H9 (cell line): ENCODE data around the gene ZPR1. TPM values are rescaled to one million over a fixed set of nuclear protein-coding genes. Genes with fewer than 3 reads are reported as not detected.

Experiments
- DNase-seq: peaks from one replicate; pipeline ENCODE4 v3.0.0-alpha.2; 2017
- H2AFZ ChIP-seq: one replicate; pipeline ENCODE4 v1.6.1; 2013; ENCODE audit warnings: mild to moderate bottlenecking, low read length, control low read depth, moderate library complexity
- H2AK5ac ChIP-seq: 2 replicates; pipeline ENCODE4 v1.6.1; 2013; ENCODE audit warnings: low read length, control low read depth, mixed read lengths; ENCODE audit not compliant: insufficient read length
- H2BK120ac ChIP-seq: one replicate; pipeline ENCODE4 v1.6.1; 2013; ENCODE audit warnings: low read depth, mild to moderate bottlenecking, low read length, control low read depth, inconsistent platforms; ENCODE audit not compliant: poor library complexity, severe bottlenecking
- H2BK12ac ChIP-seq: 2 replicates; pipeline ENCODE4 v1.6.1; 2013; ENCODE audit warnings: low read length, control low read depth, mixed read lengths, low read depth; ENCODE audit not compliant: insufficient read length
- H2BK15ac ChIP-seq: 2 replicates; pipeline ENCODE4 v1.6.1; 2013; ENCODE audit warnings: low read depth, low read length, control low read depth
- H2BK20ac ChIP-seq: one replicate; pipeline ENCODE4 v1.6.1; 2013; ENCODE audit warnings: low read depth, mild to moderate bottlenecking, low read length, control low read depth, inconsistent platforms; ENCODE audit not compliant: poor library complexity, severe bottlenecking
- H2BK5ac ChIP-seq: 2 replicates; pipeline ENCODE4 v1.6.1; 2013; ENCODE audit warnings: low read length, control low read depth, mixed read lengths; ENCODE audit not compliant: insufficient read length
- H3K14ac ChIP-seq: 2 replicates; pipeline ENCODE4 v1.6.1; 2013; ENCODE audit warnings: low read length, control low read depth; ENCODE audit not compliant: insufficient read depth
- H3K18ac ChIP-seq: 2 replicates; pipeline ENCODE4 v1.6.1; 2013; ENCODE audit warnings: low read depth, mild to moderate bottlenecking, mixed read lengths, low read length, control low read depth; ENCODE audit not compliant: insufficient read length
- H3K23ac ChIP-seq: 2 replicates; pipeline ENCODE4 v1.6.1; 2013; ENCODE audit warnings: low read length, control low read depth, mixed read lengths, low read depth; ENCODE audit not compliant: insufficient read length
- H3K23me2 ChIP-seq: 2 replicates; pipeline ENCODE4 v1.6.1; 2013; ENCODE audit warnings: low read depth, mild to moderate bottlenecking, mixed read lengths, low read length, control low read depth; ENCODE audit not compliant: insufficient read length, poor library complexity, severe bottlenecking
- H3K27ac ChIP-seq: 2 replicates; pipeline ENCODE4 v1.5.1; 2013; ENCODE audit warnings: low read length, control low read depth, mixed read lengths, low read depth; ENCODE audit not compliant: insufficient read length
- H3K27me3 ChIP-seq: 2 replicates; pipeline ENCODE4 v1.6.1; 2013; ENCODE audit warnings: low read length, control low read depth, inconsistent platforms; ENCODE audit not compliant: insufficient read depth
- H3K4ac ChIP-seq: 2 replicates; pipeline ENCODE4 v1.6.1; 2013; ENCODE audit warnings: low read depth, mild to moderate bottlenecking, control low read depth, inconsistent platforms, low read length, moderate library complexity
- H3K4me1 ChIP-seq: 2 replicates; pipeline ENCODE4 v1.6.1; 2013; ENCODE audit warnings: low read length, control low read depth, inconsistent platforms; ENCODE audit not compliant: insufficient read depth
- H3K4me2 ChIP-seq: 2 replicates; pipeline ENCODE4 v1.6.1; 2013; ENCODE audit warnings: low read length, control low read depth, mixed read lengths; ENCODE audit not compliant: insufficient read length, insufficient read depth
- H3K56ac ChIP-seq: 2 replicates; pipeline ENCODE4 v1.6.1; 2013; ENCODE audit warnings: low read depth, mild to moderate bottlenecking, mixed read lengths, low read length, control low read depth; ENCODE audit not compliant: insufficient read length
- H3K79me1 ChIP-seq: 2 replicates; pipeline ENCODE4 v1.6.1; 2013; ENCODE audit warnings: low read depth, mild to moderate bottlenecking, moderate library complexity, low read length, control low read depth, inconsistent platforms; ENCODE audit not compliant: insufficient read depth, poor library complexity, severe bottlenecking
- H3K79me2 ChIP-seq: 2 replicates; pipeline ENCODE4 v1.6.1; 2013; ENCODE audit warnings: low read length, control low read depth, inconsistent platforms; ENCODE audit not compliant: insufficient read depth
- H3K9ac ChIP-seq: 2 replicates; pipeline ENCODE4 v1.6.1; 2013; ENCODE audit warnings: low read length, control low read depth, mixed read lengths; ENCODE audit not compliant: insufficient read length; ENCODE audit errors: extremely low read depth
- H3K9me3 ChIP-seq: one replicate; pipeline ENCODE4 v1.6.1; 2013; ENCODE audit warnings: low read depth, low read length, inconsistent platforms; ENCODE audit not compliant: control insufficient read depth
- H3T11ph ChIP-seq: one replicate; pipeline ENCODE4 v1.6.1; 2013; ENCODE audit warnings: mild to moderate bottlenecking, low read length, control low read depth, inconsistent platforms
- H4K20me1 ChIP-seq: one replicate; pipeline ENCODE4 v1.6.1; 2013; ENCODE audit not compliant: control insufficient read depth, insufficient read length, insufficient read depth
- H4K5ac ChIP-seq: 2 replicates; pipeline ENCODE4 v1.6.1; 2013; ENCODE audit warnings: low read depth, mild to moderate bottlenecking, mixed read lengths, low read length, control low read depth; ENCODE audit not compliant: insufficient read length
- H4K8ac ChIP-seq: replicated peaks from 2 replicates; pipeline ENCODE4 v1.6.1; 2013; ENCODE audit warnings: low read length, control low read depth, mixed read lengths, low read depth; ENCODE audit not compliant: insufficient read length
- H4K91ac ChIP-seq: 2 replicates; pipeline ENCODE4 v1.6.1; 2013; ENCODE audit warnings: low read depth, mild to moderate bottlenecking, moderate library complexity, mixed read lengths, low read length, control low read depth; ENCODE audit not compliant: insufficient read length
- H3K27ac Mint-ChIP-seq, 3 experiments: 2 replicates in 2 of 3; 3 replicates in 1 of 3; pipeline ENCODE4 v1.8.0; 2020 to 2021; ENCODE audit warnings: mixed read lengths in 3 of 3, mild to moderate bottlenecking in 1 of 3, moderate library complexity in 1 of 3
- H3K27me3 Mint-ChIP-seq: 2 replicates; pipeline ENCODE4 v1.8.0; 2021; ENCODE audit warnings: low read depth, mild to moderate bottlenecking, moderate library complexity, mixed read lengths
- H3K36me3 Mint-ChIP-seq, 3 experiments: 2 replicates in 2 of 3; 3 replicates in 1 of 3; pipeline ENCODE4 v1.8.0; 2020 to 2021; ENCODE audit warnings: low read depth in 3 of 3, mixed read lengths in 3 of 3; ENCODE audit not compliant: insufficient read depth in 1 of 3
- H3K4me1 Mint-ChIP-seq, 2 experiments: 2 replicates each; pipeline ENCODE4 v1.8.0; 2020; ENCODE audit warnings: mixed read lengths in 2 of 2
- H3K4me3 Mint-ChIP-seq, 2 experiments: 2 replicates in 1 of 2; 3 replicates in 1 of 2; pipeline ENCODE4 v1.8.0; 2020 to 2021; ENCODE audit warnings: mild to moderate bottlenecking in 2 of 2, mixed read lengths in 2 of 2, moderate library complexity in 1 of 2
- H3K9me3 Mint-ChIP-seq, 2 experiments: 2 replicates in 1 of 2; 3 replicates in 1 of 2; pipeline ENCODE4 v1.8.0; 2020; ENCODE audit warnings: mild to moderate bottlenecking in 2 of 2, mixed read lengths in 2 of 2, moderate library complexity in 1 of 2
- whole genome bisulfite sequencing: extraction: QIAGEN DNeasy Blood & Tissue Kit; methylation state at CpG from one replicate; pipeline ENCODE4 v1.1.7; 2013; ENCODE audit warnings: missing lambda C conversion rate, low lambda C conversion rate, mixed read lengths; ENCODE audit not compliant: insufficient read length; ENCODE audit errors: extremely low coverage; 5-methylcytosine and 5-hydroxymethylcytosine counted together
- total RNA-seq: library from RNA; stranded (reverse); gene quantifications from 2 replicates; pipeline ENCODE4 v1.2.1, GENCODE V29; 2021
- TF ChIP-seq, protein P1 (sequence below): fragments of 200-600 bp; sonication (generic); conservative IDR thresholded peaks from 3 replicates; pipeline ENCODE4 v1.8.0; 2021; ENCODE audit warnings: antibody characterized with exemption, mild to moderate bottlenecking

The ZPR1 gene
- total RNA-seq, 1 experiment from 2014 or later: 82.0 TPM

DNA sequence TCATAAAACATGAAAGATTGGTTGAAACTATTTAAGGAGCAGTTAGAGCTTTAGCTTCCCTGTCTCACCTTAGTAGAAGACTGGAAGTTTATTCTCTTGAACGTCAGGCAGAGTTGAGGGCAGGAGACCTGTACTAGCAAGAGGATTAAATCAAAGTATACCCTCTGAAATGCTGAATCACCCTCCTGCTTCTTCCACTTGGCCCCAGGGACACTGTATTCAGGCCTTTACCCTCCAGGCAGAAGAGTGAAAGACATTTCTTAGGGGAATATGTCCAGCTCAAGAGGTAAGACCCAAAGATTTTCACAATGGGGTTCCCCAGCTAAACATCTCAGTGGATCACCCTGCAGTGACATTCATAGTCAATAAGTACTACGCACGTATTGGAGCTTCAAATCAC is 23.4 kb upstream of the ZPR1 start:
- no peaks in the 10 kb centered on the region for H3K4me1 ChIP-seq
- H3K4me1 Mint-ChIP-seq: no peaks in the 10 kb centered on the region
- H4K91ac ChIP-seq: no peak overlapping the region
- H3K23me2 ChIP-seq: peaks cover 4% of the 10 kb centered on the region
- no peaks in the 10 kb centered on the region for H3K79me2 ChIP-seq
- H2BK15ac ChIP-seq: no peak overlapping the region
- no peaks in the 10 kb centered on the region; a peak in 1 of 5 replicates for H3K9me3 Mint-ChIP-seq
- H3K14ac ChIP-seq: no peak overlapping the region
- H3K18ac ChIP-seq: no peak overlapping the region
- H2BK12ac ChIP-seq: no peak overlapping the region
- H3T11ph ChIP-seq: no peak overlapping the region
- no peak overlapping the region for H3K56ac ChIP-seq
- H3K4ac ChIP-seq: no peak overlapping the region
- no peaks in the 10 kb centered on the region for H3K79me1 ChIP-seq
- H2AK5ac ChIP-seq: no peak overlapping the region
- no peak overlapping the region for H2BK120ac ChIP-seq
- no peak overlapping the region for H3K23ac ChIP-seq
- H2BK5ac ChIP-seq: no peak overlapping the region
- H4K20me1 ChIP-seq: no peaks in the 10 kb centered on the region
- H2AFZ ChIP-seq: no peak overlapping the region
- no peaks in the 10 kb centered on the region for H3K9me3 ChIP-seq
- H3K36me3 Mint-ChIP-seq: no peaks in the 10 kb centered on the region
- no peak overlapping the region for H3K9ac ChIP-seq
- H3K27me3 Mint-ChIP-seq: peaks cover 7% of the 10 kb centered on the region
- no peak overlapping the region for H3K27ac ChIP-seq
- no peak overlapping the region for H3K27ac Mint-ChIP-seq
- H4K5ac ChIP-seq: no peak overlapping the region
- no peak overlapping the region for H3K4me2 ChIP-seq
- WGBS: no CpG with 5 or more reads among the region's 3 CpGs
- H4K8ac ChIP-seq: no peak overlapping the region
- no peak for DNase-seq
- H2BK20ac ChIP-seq: no peak overlapping the region
- TF ChIP-seq, protein P1, sequence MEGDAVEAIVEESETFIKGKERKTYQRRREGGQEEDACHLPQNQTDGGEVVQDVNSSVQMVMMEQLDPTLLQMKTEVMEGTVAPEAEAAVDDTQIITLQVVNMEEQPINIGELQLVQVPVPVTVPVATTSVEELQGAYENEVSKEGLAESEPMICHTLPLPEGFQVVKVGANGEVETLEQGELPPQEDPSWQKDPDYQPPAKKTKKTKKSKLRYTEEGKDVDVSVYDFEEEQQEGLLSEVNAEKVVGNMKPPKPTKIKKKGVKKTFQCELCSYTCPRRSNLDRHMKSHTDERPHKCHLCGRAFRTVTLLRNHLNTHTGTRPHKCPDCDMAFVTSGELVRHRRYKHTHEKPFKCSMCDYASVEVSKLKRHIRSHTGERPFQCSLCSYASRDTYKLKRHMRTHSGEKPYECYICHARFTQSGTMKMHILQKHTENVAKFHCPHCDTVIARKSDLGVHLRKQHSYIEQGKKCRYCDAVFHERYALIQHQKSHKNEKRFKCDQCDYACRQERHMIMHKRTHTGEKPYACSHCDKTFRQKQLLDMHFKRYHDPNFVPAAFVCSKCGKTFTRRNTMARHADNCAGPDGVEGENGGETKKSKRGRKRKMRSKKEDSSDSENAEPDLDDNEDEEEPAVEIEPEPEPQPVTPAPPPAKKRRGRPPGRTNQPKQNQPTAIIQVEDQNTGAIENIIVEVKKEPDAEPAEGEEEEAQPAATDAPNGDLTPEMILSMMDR: no peak
- H3K27me3 ChIP-seq: no peaks in the 10 kb centered on the region
- no peak overlapping the region for H3K4me3 Mint-ChIP-seq
